ENCODE measurements around the gene PUS3. TPM values are rescaled to one million over a fixed set of nuclear protein-coding genes. Genes with fewer than 3 reads are reported as not detected.
"Not testable (repeated sequence)": the region's sequence is repeated elsewhere in the genome, so short reads cannot be mapped to it uniquely, and the experiment has no call there.

Gene PUS3
- total RNA-seq, 2 experiments from 2014 or later = 20.1 to 22.9 TPM

DNA sequence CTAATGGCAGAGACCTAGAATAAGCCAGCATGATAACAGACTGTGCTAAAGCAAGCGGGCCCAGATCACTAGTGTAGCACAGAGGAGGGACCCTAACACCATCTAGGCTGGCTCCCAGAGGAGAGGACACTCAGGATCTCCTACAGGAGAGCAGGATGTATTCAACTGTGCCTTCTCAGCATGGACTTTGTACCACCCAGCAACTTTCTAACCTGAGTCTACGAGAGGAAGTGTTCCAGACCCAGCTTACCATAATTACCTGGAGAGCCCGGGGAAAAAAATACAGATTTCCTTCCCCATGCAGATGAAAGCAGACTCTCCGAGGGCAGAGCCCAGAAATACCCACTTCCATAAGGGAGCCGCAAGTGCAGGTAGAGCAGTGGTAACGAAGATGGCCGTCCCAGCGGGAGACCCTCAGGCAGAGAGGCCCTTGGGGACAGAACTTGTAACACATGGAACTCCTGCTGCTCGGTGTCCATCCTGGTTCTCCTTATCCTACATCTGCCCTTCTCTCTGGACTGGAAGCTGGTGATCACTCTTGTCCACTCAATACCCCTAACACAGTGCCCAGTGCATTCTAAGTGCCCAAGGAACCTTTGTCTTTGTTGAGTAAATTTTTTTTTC lies 21.5 kb upstream of the PUS3 start:
- CTCF ChIA-PET = interaction anchor here (0.8 to 4.1 kb wide), 8 partner anchors 8 to 556 kb away, joined by 3 to 47 read pairs (median 4); no protein-coding TSS in a partner anchor
- no peak for DNase-seq
- Mint-ChIP-seq H3K4me1 (ENCODE audit: low read depth) (no peaks in the 10 kb centered on the region), H3K4me3 (no peak overlapping the region), H3K9me3 (no peaks in the 10 kb centered on the region), H3K27me3 (peaks cover 9% of the 10 kb centered on the region), H3K36me3 (no peaks in the 10 kb centered on the region), H3K27ac (no peak overlapping the region)
- POLR2A ChIA-PET = no interaction called here
- intact Hi-C loops (cut with micrococcal nuclease) = no loop called here

DNA sequence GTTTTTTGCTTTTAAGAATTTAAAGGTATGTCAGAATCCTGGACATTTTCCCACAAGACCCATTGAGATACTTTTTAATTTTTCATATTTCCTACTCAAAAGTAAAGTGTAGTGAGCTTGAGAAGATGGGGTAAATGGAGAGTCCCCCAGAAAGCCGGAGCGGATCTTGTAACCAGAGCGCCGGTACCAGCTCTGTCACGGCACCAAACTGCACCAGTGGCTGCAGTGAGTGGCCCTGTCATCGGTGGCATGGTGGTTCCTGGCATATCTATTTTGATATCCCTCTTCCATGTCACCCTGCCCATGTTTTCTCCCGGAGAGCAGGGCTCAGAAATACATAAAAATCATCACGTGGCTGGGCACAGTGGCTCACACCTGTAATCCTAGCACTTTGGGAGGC lies 20.6 kb upstream of the PUS3 start:
- H3K36me3 Mint-ChIP-seq = no peaks in the 10 kb centered on the region
- H3K4me1 Mint-ChIP-seq (ENCODE audit: low read depth) = no peaks in the 10 kb centered on the region
- ChIA-PET CTCF (interaction anchor here (0.7 to 4.1 kb wide), 7 partner anchors 14 to 274 kb away, joined by 3 to 47 read pairs (median 4); partner anchors contain the start of gene PUS3), POLR2A (no interaction called here)
- no peak for DNase-seq
- no peaks in the 10 kb centered on the region for H3K9me3 Mint-ChIP-seq
- no peak overlapping the region for H3K27ac Mint-ChIP-seq
- intact Hi-C loops (cut with micrococcal nuclease) = loop anchor here (1.0 to 2.0 kb wide), 3 partner anchors 271 to 557 kb away; partner anchors contain the start of genes FAM118B and RPUSD4
- H3K4me3 Mint-ChIP-seq = no peak overlapping the region
- H3K27me3 Mint-ChIP-seq = peaks cover 14% of the 10 kb centered on the region

DNA sequence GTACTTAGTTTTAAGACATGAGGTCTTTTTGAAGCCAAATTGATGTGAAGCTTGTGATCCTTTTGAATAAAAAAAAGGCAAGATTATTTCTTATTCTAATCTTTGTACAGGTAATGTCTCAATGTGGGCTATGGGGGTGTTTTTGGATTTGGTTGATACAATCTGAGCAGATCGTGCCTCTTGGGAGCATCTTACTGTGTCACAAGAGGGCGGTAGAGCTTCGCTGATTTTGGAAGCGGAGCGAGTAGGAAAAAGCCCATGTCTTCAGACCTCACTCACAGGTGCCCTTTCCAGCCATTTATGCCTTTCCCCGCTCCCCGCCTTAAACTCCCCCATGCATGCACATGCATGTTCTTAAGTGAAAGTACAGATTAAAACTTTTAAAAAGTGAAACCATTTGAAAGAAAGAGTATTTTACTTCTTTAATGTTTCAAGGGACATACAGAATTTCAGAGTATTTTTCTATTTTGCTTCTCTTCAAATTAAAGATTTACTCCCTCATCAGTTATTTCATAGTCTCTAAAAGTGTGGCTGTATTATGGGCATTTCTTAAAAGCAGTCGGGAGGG lies 20.1 kb upstream of the PUS3 start:
- DNase-seq = peak; percentile 69
- H3K4me1 Mint-ChIP-seq (ENCODE audit: low read depth) = no peaks in the 10 kb centered on the region
- POLR2A ChIA-PET = no interaction called here

DNA sequence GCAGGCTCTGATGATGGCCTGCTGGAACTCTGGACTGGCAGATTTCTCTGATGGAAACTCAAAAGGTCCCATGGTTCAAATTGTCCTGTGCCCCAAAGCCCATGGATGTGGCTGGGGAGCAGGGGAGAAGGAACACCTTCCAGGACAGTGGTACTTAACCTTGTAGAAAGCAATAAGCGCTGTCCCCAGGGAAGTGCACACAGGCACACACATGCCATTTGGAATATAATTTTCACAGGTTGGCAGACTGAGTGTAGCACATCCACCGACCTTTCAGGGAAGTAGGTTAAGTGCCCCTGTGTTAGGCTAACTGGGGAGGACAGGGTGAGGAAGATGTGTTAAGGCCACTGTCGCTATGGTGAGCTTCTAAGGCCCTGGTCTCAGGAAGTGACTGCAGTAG lies 19.1 kb upstream of the PUS3 start:
- Mint-ChIP-seq H3K27me3 (peaks cover 21% of the 10 kb centered on the region), H3K36me3 (no peaks in the 10 kb centered on the region), H3K27ac (no peak overlapping the region), H3K9me3 (no peaks in the 10 kb centered on the region), H3K4me3 (no peak overlapping the region), H3K4me1 (ENCODE audit: low read depth) (no peaks in the 10 kb centered on the region)
- DNase-seq = no peak
- ChIA-PET POLR2A (no interaction called here), CTCF (interaction anchor here (0.8 to 1.5 kb wide), 2 partner anchors 272 to 275 kb away, joined by 3 to 10 read pairs; no protein-coding TSS in a partner anchor)
- intact Hi-C loops (cut with micrococcal nuclease) = loop anchor here (2.0 kb wide), 1 partner anchor 559 kb away; no protein-coding TSS in a partner anchor

More for the DNA sequence above, 20.1 kb upstream of the PUS3 start:
- Mint-ChIP-seq H3K4me3 (no peak overlapping the region), H3K27me3 (peaks cover 18% of the 10 kb centered on the region), H3K36me3 (no peaks in the 10 kb centered on the region), H3K27ac (no peak overlapping the region), H3K9me3 (no peaks in the 10 kb centered on the region)
- CTCF ChIA-PET = interaction anchor here (0.7 to 4.1 kb wide), 7 partner anchors 13 to 274 kb away, joined by 3 to 47 read pairs (median 4); partner anchors contain the start of gene PUS3
- intact Hi-C loops (cut with micrococcal nuclease) = loop anchor here (1.0 to 2.0 kb wide), 3 partner anchors 271 to 558 kb away; partner anchors contain the start of genes FAM118B and RPUSD4

DNA sequence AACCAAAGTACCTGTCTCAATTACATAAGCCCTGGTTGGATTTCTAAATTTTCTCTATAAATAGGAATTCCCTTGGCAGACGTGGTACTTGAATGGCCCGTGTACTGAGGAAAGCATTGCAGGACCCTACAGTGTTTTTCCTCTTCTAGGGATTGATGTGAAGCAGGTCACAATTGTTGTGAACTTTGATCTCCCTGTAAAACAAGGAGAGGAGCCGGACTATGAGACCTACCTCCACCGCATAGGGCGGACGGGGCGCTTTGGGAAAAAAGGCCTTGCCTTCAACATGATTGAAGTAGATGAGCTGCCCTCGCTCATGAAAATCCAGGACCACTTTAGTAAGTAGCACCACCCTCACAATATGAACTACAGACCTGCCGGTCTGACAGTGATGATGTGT lies 18.0 kb upstream of the PUS3 start:
- no peak overlapping the region for H3K4me3 Mint-ChIP-seq
- H3K27me3 Mint-ChIP-seq = peaks cover 25% of the 10 kb centered on the region
- no peak overlapping the region for H3K27ac Mint-ChIP-seq
- ChIA-PET CTCF (interaction anchor here (0.6 to 1.5 kb wide), 4 partner anchors 97 to 559 kb away, joined by 3 to 10 read pairs (median 4); no protein-coding TSS in a partner anchor), POLR2A (no interaction called here)
- no peaks in the 10 kb centered on the region for H3K4me1 Mint-ChIP-seq (ENCODE audit: low read depth)
- H3K36me3 Mint-ChIP-seq = no peaks in the 10 kb centered on the region
- intact Hi-C loops (cut with micrococcal nuclease) = no loop called here
- no peaks in the 10 kb centered on the region for H3K9me3 Mint-ChIP-seq
- no peak for DNase-seq

DNA sequence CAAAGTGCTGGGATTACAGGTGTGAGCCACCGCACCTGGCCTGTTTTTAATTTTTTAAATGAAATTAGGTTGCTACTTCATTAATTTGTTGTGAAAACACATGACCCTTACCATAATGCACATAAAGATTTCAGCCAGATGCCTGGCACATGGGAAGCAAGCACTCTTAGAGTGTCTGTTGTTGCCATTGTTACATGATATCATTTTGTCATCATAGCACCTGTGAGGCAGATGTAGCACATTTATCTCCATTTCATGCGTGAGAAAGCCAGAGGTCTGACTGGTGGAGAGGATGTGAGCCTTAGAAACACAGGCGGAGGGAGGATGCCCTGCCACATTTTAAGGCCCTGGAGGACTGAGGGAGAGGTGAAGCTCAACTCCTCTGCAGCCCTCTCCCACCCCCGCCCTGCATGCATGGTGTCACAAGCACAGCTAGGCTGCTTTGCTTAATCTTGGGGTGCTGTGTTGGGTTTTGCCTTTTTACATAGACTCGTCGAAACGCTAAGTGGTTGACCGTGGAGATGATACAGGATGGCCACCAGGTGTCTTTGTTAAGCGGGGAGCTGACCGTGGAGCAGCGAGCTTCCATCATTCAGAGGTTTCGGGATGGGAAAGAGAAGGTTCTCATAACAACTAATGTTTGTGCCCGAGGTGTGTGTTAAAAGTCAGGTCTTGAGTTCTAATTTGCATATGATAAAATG lies 15.3 kb upstream of the PUS3 start:
- ChIA-PET POLR2A (no interaction called here), CTCF (interaction anchor here (1.0 kb wide), 1 partner anchor 276 kb away, joined by 4 read pairs; no protein-coding TSS in a partner anchor)
- intact Hi-C loops (cut with micrococcal nuclease) = no loop called here
- H3K27ac Mint-ChIP-seq = no peak overlapping the region
- peaks cover 31% of the 10 kb centered on the region for H3K27me3 Mint-ChIP-seq
- no peaks in the 10 kb centered on the region for H3K4me1 Mint-ChIP-seq (ENCODE audit: low read depth)
- no peaks in the 10 kb centered on the region for H3K9me3 Mint-ChIP-seq
- DNase-seq = no peak
- H3K36me3 Mint-ChIP-seq = no peaks in the 10 kb centered on the region
- no peak overlapping the region for H3K4me3 Mint-ChIP-seq

DNA sequence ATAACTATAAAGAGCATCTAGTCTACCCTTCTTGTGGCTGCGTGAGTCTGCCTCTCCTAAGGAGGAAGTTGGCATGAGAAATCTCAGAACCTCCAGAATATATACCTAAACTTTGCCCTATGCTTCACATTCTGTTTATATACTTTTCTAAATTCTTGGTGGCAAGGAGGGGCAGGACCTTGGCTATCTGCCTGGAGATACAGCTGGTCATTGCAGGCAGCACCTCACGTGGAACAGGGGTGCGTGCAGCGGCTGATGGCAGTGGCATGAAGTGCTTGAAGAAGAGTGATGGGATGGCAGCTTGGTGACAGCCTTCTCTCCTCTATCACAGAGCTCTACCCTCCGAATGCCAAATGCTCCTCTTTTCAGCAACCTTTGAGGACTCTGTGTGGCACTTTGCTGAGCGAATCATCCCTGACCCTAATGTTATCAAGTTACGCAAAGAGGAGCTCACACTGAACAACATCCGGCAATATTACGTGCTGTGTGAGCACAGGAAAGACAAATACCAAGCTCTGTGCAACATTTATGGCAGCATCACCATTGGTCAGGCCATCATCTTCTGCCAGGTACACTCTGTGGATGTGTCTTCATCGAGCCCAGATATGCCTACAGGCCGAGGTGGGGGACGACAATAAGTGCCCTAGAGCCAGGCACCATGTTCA lies 13.8 kb upstream of the PUS3 start:
- intact Hi-C loops (cut with micrococcal nuclease) = no loop called here
- ChIA-PET POLR2A (no interaction called here), CTCF (interaction anchor here (2.0 kb wide), 1 partner anchor 8 kb away, joined by 4 read pairs; no protein-coding TSS in a partner anchor)
- H3K4me3 Mint-ChIP-seq = no peak overlapping the region
- peaks cover 34% of the 10 kb centered on the region for H3K27me3 Mint-ChIP-seq
- H3K9me3 Mint-ChIP-seq = no peaks in the 10 kb centered on the region
- H3K27ac Mint-ChIP-seq = no peak overlapping the region
- no peak for DNase-seq
- no peaks in the 10 kb centered on the region for H3K36me3 Mint-ChIP-seq
- no peaks in the 10 kb centered on the region for H3K4me1 Mint-ChIP-seq (ENCODE audit: low read depth)

DNA sequence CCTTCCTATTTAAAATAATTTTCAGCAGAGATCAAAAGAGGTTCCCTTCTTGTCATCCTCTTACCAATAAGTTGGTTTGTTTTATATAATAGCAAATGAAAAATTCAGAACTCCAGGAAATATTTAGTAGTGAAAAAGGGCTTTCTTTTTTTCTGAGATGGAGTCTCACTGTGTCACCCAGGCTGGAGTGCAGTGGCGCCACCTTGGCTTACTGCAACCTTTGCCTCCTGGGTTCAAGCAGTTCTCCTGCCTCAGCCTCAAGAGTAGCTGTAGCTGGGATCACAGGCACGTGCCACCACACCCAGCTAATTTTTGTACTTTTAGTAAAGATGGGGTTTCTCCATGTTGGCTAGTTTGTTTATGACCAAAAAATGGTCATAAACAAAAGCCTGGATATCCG lies 11.6 kb upstream of the PUS3 start:
- POLR2A ChIA-PET; H3K4me1 Mint-ChIP-seq (ENCODE audit: low read depth); H3K4me3 Mint-ChIP-seq; H3K27ac Mint-ChIP-seq; H3K36me3 Mint-ChIP-seq; intact Hi-C loops (cut with micrococcal nuclease); DNase-seq; CTCF ChIA-PET; H3K9me3 Mint-ChIP-seq: not testable (repeated sequence)
- H3K27me3 Mint-ChIP-seq = peaks cover 40% of the 10 kb centered on the region

DNA sequence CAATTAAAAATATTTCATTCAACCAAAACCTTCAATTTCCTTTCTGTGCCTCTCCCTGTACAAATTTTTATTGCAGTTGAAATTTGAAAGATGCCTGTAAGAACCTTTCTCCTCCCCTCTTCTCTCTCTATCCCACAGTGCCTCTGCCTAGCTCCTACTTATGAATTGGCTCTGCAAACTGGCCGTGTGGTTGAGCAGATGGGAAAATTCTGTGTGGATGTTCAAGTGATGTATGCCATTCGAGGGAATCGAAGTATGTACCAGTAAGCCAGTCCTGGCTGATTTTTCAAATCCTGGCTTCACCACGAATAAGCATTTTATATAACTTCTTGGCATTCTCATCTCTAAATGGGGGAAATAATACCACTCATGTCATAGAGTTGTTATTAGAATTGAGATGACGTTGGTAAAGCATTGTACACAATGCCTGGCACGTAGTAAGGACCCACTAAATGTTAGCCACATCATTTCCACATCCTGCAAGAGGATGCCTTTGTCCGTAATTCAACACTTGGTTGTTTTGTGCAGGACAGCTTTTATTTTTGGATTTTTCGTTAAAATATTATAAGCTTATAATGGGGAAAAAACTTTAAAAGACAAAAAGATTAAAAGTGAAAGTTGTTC lies 7.3 kb upstream of the PUS3 start:
- no peak overlapping the region for H3K4me3 Mint-ChIP-seq
- intact Hi-C loops (cut with micrococcal nuclease) = no loop called here
- H3K4me1 Mint-ChIP-seq (ENCODE audit: low read depth) = no peaks in the 10 kb centered on the region
- ChIA-PET CTCF (interaction anchor here (0.9 kb wide), 1 partner anchor 13 kb away, joined by 4 read pairs; no protein-coding TSS in a partner anchor), POLR2A (no interaction called here)
- H3K36me3 Mint-ChIP-seq = no peaks in the 10 kb centered on the region
- H3K27ac Mint-ChIP-seq = no peak overlapping the region
- H3K27me3 Mint-ChIP-seq = peaks cover 28% of the 10 kb centered on the region
- DNase-seq = no peak
- no peaks in the 10 kb centered on the region for H3K9me3 Mint-ChIP-seq

DNA sequence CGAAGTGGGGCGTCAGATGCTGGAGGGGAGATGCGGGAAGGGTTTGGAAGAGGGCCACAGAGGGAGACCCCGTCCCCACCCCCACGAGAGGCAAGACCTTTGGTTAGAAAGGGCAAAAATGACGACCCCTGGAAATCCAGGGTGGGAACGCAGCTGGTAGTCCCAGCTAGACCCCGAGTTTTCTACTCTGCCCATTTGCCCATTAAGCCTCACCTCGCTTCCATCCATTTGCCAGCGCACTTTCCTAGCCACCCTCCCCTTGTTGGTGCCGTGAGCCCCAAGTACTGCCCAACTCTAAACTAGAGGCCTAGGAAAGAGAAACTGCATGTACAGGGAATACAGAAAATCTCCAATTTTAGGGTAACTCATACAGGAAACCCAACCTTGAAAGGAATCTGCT lies 1.7 kb upstream of the PUS3 start:
- no peak overlapping the region for H3K27ac Mint-ChIP-seq
- peaks cover 25% of the 10 kb centered on the region for H3K27me3 Mint-ChIP-seq
- peak overlapping the region; percentile 50 for H3K4me3 Mint-ChIP-seq
- DNase-seq = no peak
- peaks cover 18% of the 10 kb centered on the region for H3K36me3 Mint-ChIP-seq
- ChIA-PET CTCF (interaction anchor here (1.4 kb wide), 1 partner anchor 9 kb away, joined by 3 read pairs; no protein-coding TSS in a partner anchor), POLR2A (no interaction called here)
- intact Hi-C loops (cut with micrococcal nuclease) = no loop called here
- peaks cover 24% of the 10 kb centered on the region for H3K4me1 Mint-ChIP-seq (ENCODE audit: low read depth)
- H3K9me3 Mint-ChIP-seq = no peaks in the 10 kb centered on the region
